Hematopoietic multipotent progenitor cell treated with erythropoietin and hydrocortisone succinate and interleukin-3 and kit ligand, for 15 days (in vitro differentiated cells): ENCODE data around the gene UTP25.
"Not testable (repeated sequence)": the region's sequence is repeated elsewhere in the genome, so short reads cannot be mapped to it uniquely, and the experiment has no call there.

Experiments used
- DNase-seq: peaks from one replicate; pipeline ENCODE4 v3.0.0-alpha.2; 2015; ENCODE audit warnings: low spot score

Gene UTP25

GRCh38 chr1:209896346-209896745 lies 68.6 kb downstream of the UTP25 start:
- DNase-seq: no peak

GRCh38 chr1:209898271-209898670 lies 70.5 kb downstream of the UTP25 start:
- DNase-seq: not testable (repeated sequence)

- DNase-seq: not testable (repeated sequence)
Observed at GRCh38 chr1:209898851-209899250, 71.1 kb downstream of the UTP25 start.

GRCh38 chr1:209899948-209900347 lies 72.2 kb downstream of the UTP25 start:
- DNase-seq: no peak

- no peak for DNase-seq
Observed at GRCh38 chr1:209900734-209901133, 73.0 kb downstream of the UTP25 start.

- no peak for DNase-seq
Observed at GRCh38 chr1:209901211-209901610, 73.4 kb downstream of the UTP25 start.

GRCh38 chr1:209904774-209905173 lies 77.0 kb downstream of the UTP25 start:
- DNase-seq: not testable (repeated sequence)
